Bronchial epithelial cell (primary cell): ENCODE measurements around the gene MLXIP. TPM values are rescaled to one million over a fixed set of nuclear protein-coding genes. Genes with fewer than 3 reads are reported as not detected.

ENCODE experiments used
- DNase-seq: peaks from one replicate; pipeline ENCODE4 v3.0.0-alpha.2; 2010; ENCODE audit warnings: low read depth
- FAIRE-seq: peaks from 2 replicates; lab custom pipeline; 2011; peaks lifted over from hg19 to GRCh38; lab: Jason Lieb, UNC
- H3K27me3 ChIP-seq: 2 replicates; pipeline ENCODE4 v1.5.1; 2011; ENCODE audit warnings: low read length; ENCODE audit not compliant: control insufficient read depth, insufficient read depth
- H3K36me3 ChIP-seq: 2 replicates; pipeline ENCODE4 v1.5.1; 2011; ENCODE audit warnings: low read length; ENCODE audit not compliant: control insufficient read depth, insufficient read depth
- H3K4me3 ChIP-seq: 2 replicates; pipeline ENCODE4 v1.5.1; 2011; ENCODE audit warnings: mild to moderate bottlenecking, low read depth, low read length, control low read depth
- total RNA-seq: library from RNA; depleted of rRNA; stranded (reverse); fragments of >200 nt; gene quantifications from 2 replicates; pipeline ENCODE4 v1.2.1, GENCODE V29; 2014
- TF ChIP-seq, protein P1 (sequence below): IDR thresholded peaks from 2 replicates; pipeline ENCODE4 v1.5.1; 2011; ENCODE audit warnings: mild to moderate bottlenecking, moderate library complexity, low read length, control low read depth, inconsistent platforms; ENCODE audit not compliant: insufficient read depth, severe bottlenecking

MLXIP gene
- total RNA-seq, 1 donor from 2014 or later = 9.2 TPM

DNA sequence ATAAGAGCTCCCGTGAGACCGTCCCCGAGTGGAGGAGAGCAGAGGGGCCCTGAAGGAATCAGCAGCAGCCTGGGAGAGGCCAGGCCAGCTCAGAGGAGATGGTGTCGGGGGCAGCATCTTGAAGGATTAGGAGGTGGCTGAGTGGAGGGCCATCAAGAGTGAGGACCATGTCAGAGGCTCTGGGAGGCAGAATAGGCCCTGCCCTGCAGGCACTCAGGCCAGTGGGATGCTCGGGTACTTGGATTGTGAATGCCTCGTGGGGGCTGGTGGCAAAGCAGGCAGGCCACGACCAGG lies 47.7 kb downstream of the MLXIP start:
- FAIRE-seq (no peak), DNase-seq (no peak)
- H3K4me3 ChIP-seq = no peak overlapping the region

DNA sequence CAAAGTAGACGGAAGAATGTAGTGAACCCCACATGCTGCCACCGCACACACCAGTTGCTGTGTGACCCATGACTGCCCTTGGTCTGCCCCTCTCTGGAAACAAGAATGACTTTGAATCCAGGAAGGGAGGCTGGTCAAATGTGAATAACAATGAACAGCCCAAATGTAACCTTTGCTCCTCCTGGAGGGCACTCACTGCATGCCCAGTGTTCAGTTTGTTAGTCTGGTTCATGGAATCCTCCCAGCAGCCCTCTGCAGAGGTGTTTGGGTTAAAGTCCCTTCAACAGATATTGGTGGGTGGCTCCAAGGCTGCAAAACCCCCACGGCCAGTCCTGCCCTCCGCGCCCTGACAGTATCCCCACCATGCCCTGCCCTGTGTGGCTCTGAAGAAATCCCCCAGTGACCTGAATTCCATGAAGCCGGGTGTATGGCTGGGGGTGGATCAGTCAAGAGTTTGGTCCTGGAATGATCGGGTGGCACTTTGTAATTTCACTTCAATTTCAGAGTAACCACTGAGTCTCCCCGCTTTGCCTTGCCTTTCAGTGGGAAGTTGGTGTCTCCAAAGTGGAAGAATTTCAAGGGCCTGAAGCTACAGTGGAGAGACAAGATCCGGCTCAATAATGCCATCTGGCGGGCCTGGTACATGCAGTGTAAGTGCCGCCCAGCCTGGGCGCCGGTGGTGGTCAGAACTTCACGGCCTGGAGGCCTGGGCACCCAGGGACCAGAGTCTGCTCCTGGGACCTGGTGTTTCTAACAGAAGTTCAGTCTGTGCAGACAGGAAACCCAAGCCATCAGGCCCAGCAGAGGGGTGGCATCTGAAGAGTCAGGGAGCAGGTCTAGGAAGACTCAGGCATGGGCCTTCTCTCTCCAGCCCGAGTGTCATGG lies 48.4 kb downstream of the MLXIP start:
- TF ChIP-seq, protein P1, sequence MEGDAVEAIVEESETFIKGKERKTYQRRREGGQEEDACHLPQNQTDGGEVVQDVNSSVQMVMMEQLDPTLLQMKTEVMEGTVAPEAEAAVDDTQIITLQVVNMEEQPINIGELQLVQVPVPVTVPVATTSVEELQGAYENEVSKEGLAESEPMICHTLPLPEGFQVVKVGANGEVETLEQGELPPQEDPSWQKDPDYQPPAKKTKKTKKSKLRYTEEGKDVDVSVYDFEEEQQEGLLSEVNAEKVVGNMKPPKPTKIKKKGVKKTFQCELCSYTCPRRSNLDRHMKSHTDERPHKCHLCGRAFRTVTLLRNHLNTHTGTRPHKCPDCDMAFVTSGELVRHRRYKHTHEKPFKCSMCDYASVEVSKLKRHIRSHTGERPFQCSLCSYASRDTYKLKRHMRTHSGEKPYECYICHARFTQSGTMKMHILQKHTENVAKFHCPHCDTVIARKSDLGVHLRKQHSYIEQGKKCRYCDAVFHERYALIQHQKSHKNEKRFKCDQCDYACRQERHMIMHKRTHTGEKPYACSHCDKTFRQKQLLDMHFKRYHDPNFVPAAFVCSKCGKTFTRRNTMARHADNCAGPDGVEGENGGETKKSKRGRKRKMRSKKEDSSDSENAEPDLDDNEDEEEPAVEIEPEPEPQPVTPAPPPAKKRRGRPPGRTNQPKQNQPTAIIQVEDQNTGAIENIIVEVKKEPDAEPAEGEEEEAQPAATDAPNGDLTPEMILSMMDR = no peak
- peaks cover 29% of the 10 kb centered on the region for H3K36me3 ChIP-seq
- FAIRE-seq (no peak), DNase-seq (no peak)
- no peaks in the 10 kb centered on the region for H3K27me3 ChIP-seq
- H3K4me3 ChIP-seq = no peak overlapping the region

More for the DNA sequence above, 47.7 kb downstream of the MLXIP start:
- TF ChIP-seq, protein P1 = no peak
- Histone ChIP-seq H3K36me3 (peaks cover 26% of the 10 kb centered on the region), H3K27me3 (no peaks in the 10 kb centered on the region)

DNA sequence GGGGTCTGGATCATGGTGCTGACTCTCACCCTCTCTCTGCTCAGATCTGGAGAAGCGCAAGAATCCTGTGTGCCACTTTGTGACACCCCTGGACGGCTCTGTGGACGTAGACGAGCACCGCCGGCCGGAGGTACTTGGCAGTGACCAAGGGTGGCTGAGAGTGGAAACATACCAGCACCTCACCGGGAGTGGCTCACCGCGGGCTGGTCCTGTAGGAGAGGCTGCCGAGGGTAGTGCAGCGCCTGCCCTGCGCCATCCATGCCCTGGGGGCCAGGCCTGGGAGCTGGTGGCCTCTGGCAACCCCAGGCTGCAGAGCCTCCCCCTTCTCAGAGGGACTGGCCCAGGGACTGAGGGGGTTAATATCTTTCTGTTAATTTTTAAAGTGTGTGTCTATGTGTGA lies 49.3 kb downstream of the MLXIP start:
- TF ChIP-seq, protein P1 = no peak
- H3K4me3 ChIP-seq = no peak overlapping the region
- no peaks in the 10 kb centered on the region for H3K27me3 ChIP-seq
- H3K36me3 ChIP-seq = peaks cover 34% of the 10 kb centered on the region
- DNase-seq (no peak), FAIRE-seq (no peak)

DNA sequence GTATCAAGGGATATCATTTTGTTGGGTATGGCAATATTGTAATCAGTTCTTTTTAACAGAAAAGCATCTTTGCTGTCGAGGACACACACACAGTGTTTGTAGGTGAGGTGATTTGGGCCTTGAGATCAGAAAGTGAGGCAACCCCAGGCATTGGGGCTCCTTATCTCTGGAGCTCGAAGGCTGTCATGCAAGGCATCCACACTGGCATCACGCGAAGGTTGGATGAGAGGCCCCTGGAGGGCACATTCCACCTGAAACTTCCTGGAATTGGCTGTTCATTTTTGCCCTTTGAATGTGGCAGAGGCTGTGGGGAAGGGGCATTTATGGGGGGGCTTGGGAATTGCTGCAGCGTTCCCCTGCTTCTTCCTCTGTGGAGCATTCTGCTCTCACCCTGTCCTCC lies 49.9 kb downstream of the MLXIP start:
- DNase-seq (no peak), FAIRE-seq (no peak)
- TF ChIP-seq, protein P1 = no peak
- no peaks in the 10 kb centered on the region for H3K27me3 ChIP-seq
- H3K36me3 ChIP-seq = peaks cover 40% of the 10 kb centered on the region
- H3K4me3 ChIP-seq = no peak overlapping the region

DNA sequence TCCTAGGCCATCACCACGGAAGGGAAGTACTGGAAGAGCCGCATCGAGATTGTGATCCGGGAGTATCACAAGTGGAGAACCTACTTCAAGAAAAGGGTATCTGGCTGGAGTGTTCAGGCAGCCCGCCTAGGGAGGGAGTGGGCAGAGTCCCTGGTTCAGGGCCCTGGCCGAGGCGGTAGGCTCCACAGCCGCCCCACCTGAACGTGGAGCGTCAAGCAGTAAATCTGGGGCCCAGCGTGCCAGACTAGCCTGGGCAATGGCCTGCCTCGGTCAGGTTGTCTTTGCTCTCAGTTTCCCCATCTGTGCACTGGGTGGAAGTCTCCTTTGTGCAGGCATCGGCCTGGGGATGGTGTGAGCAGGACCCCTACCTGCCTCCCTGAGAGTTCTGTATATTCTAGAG lies 50.6 kb downstream of the MLXIP start:
- Histone ChIP-seq H3K27me3 (no peaks in the 10 kb centered on the region), H3K36me3 (peaks cover 41% of the 10 kb centered on the region), H3K4me3 (no peak overlapping the region)
- DNase-seq = no peak
- FAIRE-seq = no peak
- TF ChIP-seq, protein P1 = no peak

DNA sequence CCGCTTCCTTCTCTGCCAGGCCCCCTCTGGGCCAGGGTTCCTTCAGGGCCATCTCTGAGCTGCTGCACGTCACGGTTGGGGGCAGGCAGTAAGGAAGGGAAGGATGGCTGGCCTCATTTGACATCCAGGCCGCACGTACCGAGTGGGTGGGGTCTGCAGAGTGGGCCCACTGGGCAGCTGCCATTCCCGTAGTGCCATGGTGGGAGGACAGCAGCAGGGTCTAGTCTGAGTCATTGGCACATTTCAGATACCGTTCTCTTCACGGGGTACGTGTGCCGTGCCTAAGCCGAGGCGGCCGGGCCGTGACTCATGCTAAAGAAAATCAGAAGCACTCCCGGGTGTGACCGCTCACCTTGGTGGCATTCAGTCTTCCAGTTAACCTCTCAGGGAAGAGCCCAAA lies 51.6 kb downstream of the MLXIP start:
- Histone ChIP-seq H3K27me3 (no peaks in the 10 kb centered on the region), H3K4me3 (no peak overlapping the region), H3K36me3 (peaks cover 44% of the 10 kb centered on the region)
- TF ChIP-seq, protein P1 = no peak
- FAIRE-seq (no peak), DNase-seq (no peak)
